CD4-positive, CD25-positive, alpha-beta regulatory T cell (primary cell): ENCODE measurements around the gene NANOGP8. TPM values are rescaled to one million over a fixed set of nuclear protein-coding genes. Genes with fewer than 3 reads are reported as not detected.
A peak's percentile ranks its signal among the peaks of the same experiment; 100 is the strongest.
"Not testable (repeated sequence)": the region's sequence is repeated elsewhere in the genome, so short reads cannot be mapped to it uniquely, and the experiment has no call there.

Experiments
- ATAC-seq, 2 donors: fragments of 150-1000 bp; cut with Tn5 transposase; one replicate each; pipeline ENCODE4 v1.10.0; 2021; ENCODE audit warnings: low read depth in 2 of 2, moderate number of reproducible peaks in 2 of 2, moderate library complexity in 1 of 2
- DNase-seq, 3 donors: peaks; one replicate each; pipeline versions ENCODE4 v3.0.0 to v3.0.0-alpha.2; 2012 to 2022; ENCODE audit warnings: mixed read lengths in 1 of 3
- H3K27ac ChIP-seq: one replicate; pipeline ENCODE4 v1.7.0; 2013; ENCODE audit warnings: mild to moderate bottlenecking, low read length; ENCODE audit not compliant: insufficient read depth, poor library complexity, severe bottlenecking
- H3K27me3 ChIP-seq: one replicate; pipeline ENCODE4 v1.7.0; 2013; ENCODE audit warnings: low read length; ENCODE audit not compliant: control insufficient read depth, insufficient read depth
- H3K36me3 ChIP-seq: one replicate; pipeline ENCODE4 v1.7.0; 2013; ENCODE audit warnings: mild to moderate bottlenecking, low read length, moderate library complexity; ENCODE audit not compliant: control insufficient read depth, insufficient read depth
- H3K4me1 ChIP-seq: 2 replicates; pipeline ENCODE4 v1.7.0; 2013; ENCODE audit warnings: mild to moderate bottlenecking, low read length; ENCODE audit not compliant: insufficient read depth, control insufficient read depth, poor library complexity, severe bottlenecking
- H3K4me3 ChIP-seq: one replicate; pipeline ENCODE4 v1.7.0; 2013; ENCODE audit warnings: low read depth, mild to moderate bottlenecking, low read length, moderate library complexity
- H3K9me3 ChIP-seq, 2 experiments: 1 replicate in 1 of 2; 2 replicates in 1 of 2; pipeline ENCODE4 v1.7.0; 2013; ENCODE audit warnings: low read length in 2 of 2, mild to moderate bottlenecking in 1 of 2, moderate library complexity in 1 of 2; ENCODE audit not compliant: control insufficient read depth in 2 of 2
- H3K27ac Mint-ChIP-seq, 3 donors: one replicate each; pipeline ENCODE4 v1.8.0; 2020 to 2022; ENCODE audit warnings: mild to moderate bottlenecking in 3 of 3, mixed read lengths in 3 of 3, moderate library complexity in 2 of 3
- H3K27me3 Mint-ChIP-seq: one replicate; pipeline ENCODE4 v1.8.0; 2022; ENCODE audit warnings: mild to moderate bottlenecking, mixed read lengths
- H3K36me3 Mint-ChIP-seq: one replicate; pipeline ENCODE4 v1.8.0; 2020; ENCODE audit warnings: mixed read lengths
- H3K4me1 Mint-ChIP-seq, 4 donors: one replicate each; pipeline ENCODE4 v1.8.0; 2020 to 2022; ENCODE audit warnings: mixed read lengths in 4 of 4, mild to moderate bottlenecking in 1 of 4
- H3K4me3 Mint-ChIP-seq, 4 donors: one replicate each; pipeline ENCODE4 v1.8.0; 2020 to 2022; ENCODE audit warnings: mild to moderate bottlenecking in 4 of 4, mixed read lengths in 4 of 4, moderate library complexity in 3 of 4
- H3K9me3 Mint-ChIP-seq, 7 donors: one replicate each; pipeline ENCODE4 v1.8.0; 2020 to 2022; ENCODE audit warnings: mixed read lengths in 7 of 7, mild to moderate bottlenecking in 3 of 7, moderate library complexity in 2 of 7
- polyA plus RNA-seq, 4 donors: library from polyadenylated mRNA; unstranded; fragments of 300-500 nt; fragmentation: Illumina TruSeq; gene quantifications; one replicate each; pipeline ENCODE4 v1.2.3, GENCODE V29; 2021
- total RNA-seq: library from RNA; stranded (reverse); gene quantifications from one replicate; pipeline ENCODE4 v1.2.3, GENCODE V29; 2022

The NANOGP8 gene
- total and polyA plus RNA-seq, 5 donors from 2014 or later = not detected

GRCh38 chr15:35081626-35082365 is 3.3 kb downstream of the NANOGP8 start:
- H3K27me3 Mint-ChIP-seq, H3K36me3 ChIP-seq, H3K36me3 Mint-ChIP-seq, H3K4me1 Mint-ChIP-seq, H3K9me3 ChIP-seq, H3K4me3 ChIP-seq, DNase-seq, H3K27me3 ChIP-seq, H3K9me3 Mint-ChIP-seq, H3K27ac ChIP-seq, H3K4me3 Mint-ChIP-seq, ATAC-seq, H3K4me1 ChIP-seq, H3K27ac Mint-ChIP-seq: not testable (repeated sequence)

DNA sequence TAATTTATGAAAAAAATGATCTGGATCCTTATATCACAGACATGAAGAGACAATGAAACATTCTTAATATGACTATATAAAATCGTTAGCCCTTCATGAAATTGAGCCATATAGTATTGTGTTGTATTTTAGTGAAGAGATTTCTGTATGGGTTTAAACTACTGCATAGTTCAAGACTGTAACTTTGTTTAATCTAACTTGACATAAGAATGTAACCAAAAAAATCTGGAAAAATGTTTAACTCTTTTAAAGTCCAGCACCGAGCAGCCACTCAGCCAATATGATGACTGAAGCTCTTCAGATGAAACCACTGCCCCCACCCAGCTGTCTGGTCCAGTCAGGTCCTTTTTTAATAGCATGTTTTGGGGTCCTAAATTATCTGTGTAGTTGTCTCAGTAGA is 4.9 kb downstream of the NANOGP8 start:
- Mint-ChIP-seq H3K9me3 (peaks cover 0 to 2% (median 0%) of the 10 kb centered on the region in 7 donors), H3K4me3 (no peak overlapping the region), H3K36me3 (no peaks in the 10 kb centered on the region), H3K27ac (no peak overlapping the region), H3K4me1 (no peaks in the 10 kb centered on the region), H3K27me3 (no peaks in the 10 kb centered on the region)
- DNase-seq (no peak), ATAC-seq (no peak)
- Histone ChIP-seq H3K27me3 (no peaks in the 10 kb centered on the region), H3K9me3 (no peaks in the 10 kb centered on the region), H3K4me1 (no peaks in the 10 kb centered on the region), H3K27ac (no peak overlapping the region), H3K36me3 (no peaks in the 10 kb centered on the region), H3K4me3 (no peak overlapping the region)

DNA sequence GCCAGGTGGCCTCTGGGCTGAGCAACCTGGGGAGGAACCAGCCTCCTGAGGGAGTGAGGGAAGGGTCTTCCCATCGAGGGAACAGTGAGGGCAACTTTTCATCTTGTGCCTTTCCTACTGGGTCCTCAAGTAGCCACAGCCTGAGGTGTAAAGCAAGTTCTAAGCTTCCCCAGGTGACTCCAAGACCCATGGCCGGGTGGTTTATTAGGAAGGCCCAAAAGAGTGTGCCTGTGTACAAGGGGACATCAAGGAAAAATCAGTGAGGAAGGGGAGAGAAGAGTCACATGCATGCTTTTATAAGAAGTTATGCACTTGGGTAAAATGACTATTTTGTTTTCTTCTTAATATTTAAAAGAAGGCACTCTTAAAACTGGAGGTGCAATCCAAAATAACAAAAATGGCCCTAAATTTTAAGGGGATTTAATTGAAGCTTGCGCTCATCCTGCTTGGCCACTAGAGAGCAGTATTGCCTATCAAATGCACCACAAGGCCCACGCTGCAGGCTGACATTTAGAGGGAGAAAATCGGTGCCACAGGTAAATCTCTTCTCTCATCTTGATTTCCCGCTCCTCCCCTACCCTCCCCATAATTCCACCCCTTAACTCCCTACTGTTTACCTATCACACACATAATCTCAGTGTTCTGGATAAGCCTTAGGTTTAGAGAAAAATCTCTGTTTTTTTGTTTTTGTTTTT is 6.7 kb downstream of the NANOGP8 start:
- H3K27me3 ChIP-seq = no peaks in the 10 kb centered on the region
- H3K9me3 ChIP-seq = no peaks in the 10 kb centered on the region
- H3K4me3 ChIP-seq = no peak overlapping the region
- ATAC-seq (no peak), DNase-seq (peak; percentile 11 to 61 (median 33))
- Mint-ChIP-seq H3K4me3 (no peak overlapping the region), H3K36me3 (no peaks in the 10 kb centered on the region), H3K4me1 (no peaks in the 10 kb centered on the region), H3K27me3 (no peaks in the 10 kb centered on the region), H3K27ac (peak overlapping the region in 1 of 3 donors; percentile 88), H3K9me3 (peaks cover 0 to 2% (median 0%) of the 10 kb centered on the region in 7 donors)
- H3K4me1 ChIP-seq = no peaks in the 10 kb centered on the region
- H3K27ac ChIP-seq = no peak overlapping the region
- H3K36me3 ChIP-seq = no peaks in the 10 kb centered on the region

GRCh38 chr15:35071106-35071505 is 14.0 kb downstream of the NANOGP8 start:
- Mint-ChIP-seq H3K27me3 (peaks cover 1% of the 10 kb centered on the region), H3K4me1 (no peaks in the 10 kb centered on the region), H3K36me3 (no peaks in the 10 kb centered on the region), H3K4me3 (no peak overlapping the region), H3K27ac (no peak overlapping the region), H3K9me3 (peaks cover 0 to 2% (median 1%) of the 10 kb centered on the region in 7 donors)
- ATAC-seq (no peak), DNase-seq (no peak)
- no peaks in the 10 kb centered on the region for H3K9me3 ChIP-seq
- no peaks in the 10 kb centered on the region for H3K4me1 ChIP-seq
- H3K27me3 ChIP-seq = no peaks in the 10 kb centered on the region
- H3K4me3 ChIP-seq = no peak overlapping the region
- H3K27ac ChIP-seq = no peak overlapping the region
- H3K36me3 ChIP-seq = no peaks in the 10 kb centered on the region

DNA sequence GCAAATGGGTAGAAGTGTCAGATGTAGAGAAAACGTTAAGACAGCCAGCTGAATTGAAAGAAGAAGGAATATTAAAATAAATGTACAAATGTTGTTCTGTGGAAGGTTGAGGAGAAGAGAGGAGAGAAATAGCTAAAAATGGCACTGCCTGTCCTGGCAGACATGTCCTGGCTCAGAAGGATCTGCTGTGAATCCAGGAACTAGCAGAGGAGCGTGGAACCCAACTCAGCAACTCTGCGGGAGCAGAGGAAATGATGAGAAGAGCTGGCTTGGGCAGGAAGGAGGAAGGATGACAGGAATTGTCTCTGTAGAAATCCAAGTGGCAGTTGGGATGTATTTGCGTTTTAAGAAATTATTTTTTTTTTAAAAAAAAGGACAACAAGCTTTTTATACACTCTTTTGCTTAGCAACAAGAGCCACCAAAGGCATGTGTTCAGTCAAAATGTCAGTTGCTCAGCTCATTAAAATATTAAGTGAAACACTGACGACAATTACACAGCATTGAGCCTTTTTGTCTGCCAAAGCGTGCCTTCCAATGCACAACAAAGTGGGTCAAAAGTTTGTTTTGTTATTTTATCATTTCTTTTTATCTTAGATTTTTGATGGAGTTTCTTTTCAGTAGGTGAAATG is 16.1 kb downstream of the NANOGP8 start:
- Mint-ChIP-seq H3K27me3 (peaks cover 4% of the 10 kb centered on the region), H3K9me3 (peaks cover 0 to 2% (median 0%) of the 10 kb centered on the region in 7 donors), H3K4me1 (no peaks in the 10 kb centered on the region), H3K4me3 (no peak overlapping the region), H3K36me3 (no peaks in the 10 kb centered on the region), H3K27ac (no peak overlapping the region)
- H3K36me3 ChIP-seq = no peaks in the 10 kb centered on the region
- no peaks in the 10 kb centered on the region for H3K4me1 ChIP-seq
- H3K9me3 ChIP-seq = no peaks in the 10 kb centered on the region
- DNase-seq (no peak), ATAC-seq (no peak)
- no peak overlapping the region for H3K27ac ChIP-seq
- H3K27me3 ChIP-seq = no peaks in the 10 kb centered on the region
- H3K4me3 ChIP-seq = no peak overlapping the region

GRCh38 chr15:35067496-35068347 is 17.4 kb downstream of the NANOGP8 start:
- Mint-ChIP-seq H3K27me3 (peaks cover 5% of the 10 kb centered on the region), H3K9me3 (peaks cover 0 to 2% (median 0%) of the 10 kb centered on the region in 7 donors), H3K27ac (no peak overlapping the region), H3K4me1 (no peaks in the 10 kb centered on the region), H3K4me3 (no peak overlapping the region), H3K36me3 (no peaks in the 10 kb centered on the region)
- Histone ChIP-seq H3K27me3 (no peaks in the 10 kb centered on the region), H3K9me3 (no peaks in the 10 kb centered on the region), H3K4me1 (no peaks in the 10 kb centered on the region), H3K36me3 (no peaks in the 10 kb centered on the region), H3K27ac (no peak overlapping the region), H3K4me3 (no peak overlapping the region)
- ATAC-seq = no peak
- no peak for DNase-seq

GRCh38 chr15:35066094-35066493 is 19.0 kb downstream of the NANOGP8 start:
- Histone ChIP-seq H3K9me3 (no peaks in the 10 kb centered on the region), H3K4me3 (no peak overlapping the region), H3K36me3 (no peaks in the 10 kb centered on the region), H3K27ac (no peak overlapping the region), H3K4me1 (no peaks in the 10 kb centered on the region), H3K27me3 (no peaks in the 10 kb centered on the region)
- ATAC-seq (no peak), DNase-seq (no peak)
- Mint-ChIP-seq H3K4me1 (peaks cover 0 to 5% (median 0%) of the 10 kb centered on the region in 4 donors), H3K9me3 (peaks cover 0 to 2% (median 0%) of the 10 kb centered on the region in 7 donors), H3K27ac (no peak overlapping the region), H3K27me3 (peaks cover 7% of the 10 kb centered on the region), H3K4me3 (no peak overlapping the region), H3K36me3 (no peaks in the 10 kb centered on the region)
